ENCODE measurements around the gene CNTLN. TPM values are rescaled to one million over a fixed set of nuclear protein-coding genes. Genes with fewer than 3 reads are reported as not detected.

The CNTLN gene
- total and polyA plus RNA-seq, 9 of the 15 experiments (the other 6 are each of a cell fraction or from before 2014, with no cell fraction given), result 0.08 TPM; not detected in 8

GRCh38 chr9:17476401-17476800 lies 341.6 kb downstream of the CNTLN start (continued):
- TF ChIP-seq ZBTB12 (CRISPR knock-in tag; IDR thresholded peaks at IDR 0.05) (no peak), C11orf30 (IDR thresholded peaks at IDR 0.05; ENCODE audit: low read depth) (no peak), ADNP (tag; IDR thresholded peaks at IDR 0.05) (no peak)

GRCh38 chr9:17477816-17478215 lies 343.0 kb downstream of the CNTLN start:
- Histone ChIP-seq H3K9ac (ENCODE audit: insufficient read depth in 1 of 2, low read depth in 2 of 2, low read length in 2 of 2) (no peak overlapping the region), H2AFZ (ENCODE audit: low read depth, low read length) (no peak overlapping the region), H3K9me3 (replicated peaks; ENCODE audit: control insufficient read depth, insufficient read depth, low read depth, low read length) (no peaks in the 10 kb centered on the region; the same call in 1 of the 2 replicates), H3K27ac (ENCODE audit: extremely low read depth, low read depth, low read length) (no peak overlapping the region), H3K36me3 (ENCODE audit: control insufficient read depth, insufficient read depth, low read length) (no peaks in the 10 kb centered on the region), H3K4me2 (ENCODE audit: insufficient read depth, low read length) (no peak overlapping the region), H3K4me3 (no peak overlapping the region), H3K4me1 (replicated peaks in 1 of 2; ENCODE audit: control insufficient read depth in 2 of 2, insufficient read depth in 2 of 2, low read length in 2 of 2) (no peaks in the 10 kb centered on the region), H4K20me1 (replicated peaks; ENCODE audit: control insufficient read depth, insufficient read depth, low read length) (no peaks in the 10 kb centered on the region), H3K27me3 (ENCODE audit: control insufficient read depth in 2 of 2, insufficient read depth in 2 of 2, low read length in 2 of 2) (no peaks in the 10 kb centered on the region), H3K9me1 (ENCODE audit: control insufficient read depth, insufficient read depth, low read length) (no peaks in the 10 kb centered on the region), H3K79me2 (ENCODE audit: control insufficient read depth, insufficient read depth, low read length) (no peaks in the 10 kb centered on the region)
- no peak for ATAC-seq
- no TSS peak for BruUV-seq (replicated peaks)
- ChIA-PET CTCF (ENCODE audit: low intra/inter-chr PET ratio) (no interaction called here), POLR2A (no interaction called here)
- in situ Hi-C loops (cut with MboI) (no loop called here), intact Hi-C loops (cut with micrococcal nuclease) (no loop called here)
- no peak for DNase-seq (ENCODE audit: extremely low read depth in 1 of 4, low spot score in 3 of 4)
- FAIRE-seq, result no peak
- TF ChIP-seq MYC (IDR thresholded peaks at IDR 0.05; ENCODE audit: low read depth, low read length) (no peak), MYC (CRISPR knock-in tag; IDR thresholded peaks at IDR 0.05; ENCODE audit: borderline replicate concordance, low read depth) (no peak), ZSCAN32 (CRISPR knock-in tag; IDR thresholded peaks at IDR 0.05) (no peak), EGR1 (conservative IDR thresholded peaks at IDR 0.05) (no peak), SIRT6 (IDR thresholded peaks at IDR 0.05; ENCODE audit: low read depth, low read length) (no peak), POLR3A (IDR thresholded peaks at IDR 0.05; ENCODE audit: borderline replicate concordance, extremely low read depth, insufficient read depth, insufficient read length) (no peak), CBX8 (IDR thresholded peaks at IDR 0.05; ENCODE audit: borderline replicate concordance, extremely low read depth, low read depth, low read length, poor library complexity, severe bottlenecking) (no peak), ASH1L (IDR thresholded peaks at IDR 0.05; ENCODE audit: borderline replicate concordance, low read depth, partially characterized antibody) (no peak), ARID2 (IDR thresholded peaks at IDR 0.05) (no peak), ZC3H4 (CRISPR knock-in tag; IDR thresholded peaks at IDR 0.05; ENCODE audit: borderline replicate concordance) (no peak), NR4A1 (CRISPR knock-in tag; IDR thresholded peaks at IDR 0.05) (no peak), NR4A1 (tag; IDR thresholded peaks at IDR 0.05) (no peak), SOX6 (IDR thresholded peaks at IDR 0.05) (no peak), PTTG1 (tag; IDR thresholded peaks at IDR 0.05; ENCODE audit: low read depth) (no peak)
